Measurements from ENCODE around the gene CFAP46.
"Not testable (repeated sequence)": the region's sequence is repeated elsewhere in the genome, so short reads cannot be mapped to it uniquely, and the experiment has no call there.

The CFAP46 gene

DNA sequence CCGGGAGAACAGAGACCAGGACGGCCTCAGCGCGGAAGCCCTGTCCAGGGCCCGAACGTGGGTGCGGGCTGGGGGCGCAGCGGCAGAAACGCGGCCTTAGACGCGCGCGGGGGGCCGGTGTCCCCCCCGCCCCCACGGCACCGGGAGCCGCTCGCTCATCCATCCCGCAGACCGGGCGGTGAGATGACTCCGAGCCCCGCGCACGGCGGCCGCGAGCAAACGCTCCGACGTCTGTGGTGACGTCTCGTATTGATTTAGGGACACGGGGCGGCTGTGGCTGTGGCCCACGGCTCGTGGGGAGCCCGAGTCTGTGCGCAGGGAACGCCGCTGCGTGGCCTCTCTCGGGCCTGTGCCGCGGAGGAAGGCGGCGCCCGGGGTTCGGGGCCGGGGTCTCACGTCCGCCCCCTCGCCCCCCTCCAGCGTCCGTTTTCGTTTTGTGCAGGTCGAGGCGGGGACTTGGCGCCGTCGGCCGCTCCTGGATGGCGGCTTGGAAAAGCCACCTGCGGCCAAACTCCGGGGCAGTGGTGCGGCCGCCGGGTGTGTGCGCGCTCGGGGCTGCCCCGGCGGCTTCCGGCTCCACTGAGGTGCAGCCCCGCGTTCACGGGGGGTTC lies 155.4 kb downstream of the CFAP46 start:
- peak in 10 of 42 donors; percentile 41 to 72 (median 53) for DNase-seq
- intact Hi-C loops (cut with DNase I), result loop anchor here (5.0 kb wide), 2 partner anchors 50 to 135 kb away; no protein-coding TSS in a partner anchor

GRCh38 chr10:132786476-132786883 lies 155.9 kb downstream of the CFAP46 start:
- peak in 8 of 42 donors; percentile 30 to 68 (median 50) for DNase-seq
- intact Hi-C loops (cut with DNase I), result loop anchor here (5.0 kb wide), 2 partner anchors 49 to 134 kb away; no protein-coding TSS in a partner anchor

DNA sequence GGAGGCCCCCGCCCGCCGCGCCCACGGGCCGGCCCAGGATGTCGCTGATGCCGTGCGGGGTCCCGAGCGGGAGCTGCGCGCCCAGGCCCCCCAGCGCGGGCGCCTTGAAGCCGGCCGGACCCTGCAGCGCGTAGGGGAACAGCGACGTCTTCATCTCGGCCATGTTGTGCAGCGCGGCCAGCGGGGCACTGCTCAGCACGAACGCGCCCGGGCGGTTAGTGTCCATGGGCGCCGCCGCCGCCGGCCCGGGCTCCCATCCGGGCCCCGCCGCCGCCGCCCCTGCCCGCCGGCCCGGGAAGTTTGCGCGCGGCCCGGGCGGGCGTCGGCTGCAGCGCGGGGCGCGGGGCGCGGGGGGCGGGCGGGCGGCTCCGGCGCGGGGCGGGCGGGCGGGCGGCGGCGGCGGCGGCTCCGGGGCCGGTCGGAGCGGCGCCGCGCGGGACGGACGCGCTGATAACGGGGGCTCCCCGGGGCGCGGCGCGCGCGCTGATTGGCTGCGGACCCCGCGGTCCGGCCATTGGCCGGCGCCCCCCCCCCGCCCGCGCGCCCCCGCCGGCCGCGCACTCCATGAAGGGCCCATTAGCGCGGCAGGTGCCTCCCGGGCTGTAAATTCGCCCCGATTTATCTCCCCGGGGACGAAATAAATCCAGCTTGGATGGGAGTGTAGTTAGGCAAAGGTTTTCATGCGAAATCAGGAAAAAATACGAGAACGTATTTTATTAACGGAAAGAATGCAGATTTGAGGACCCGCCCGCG lies 156.5 kb downstream of the CFAP46 start, which contains the start of gene NKX6-2:
TSS of gene NKX6-2 (minus strand) at position 425 of the 753 bp plus-strand sequence. CDS start at position 226, 199 bp downstream.
- intact Hi-C loops (cut with DNase I), result loop anchor here (5.0 kb wide), 2 partner anchors 49 to 134 kb away; no protein-coding TSS in a partner anchor
- DNase-seq, result peak in 36 of 42 donors; percentile 43 to 89 (median 73)

DNA sequence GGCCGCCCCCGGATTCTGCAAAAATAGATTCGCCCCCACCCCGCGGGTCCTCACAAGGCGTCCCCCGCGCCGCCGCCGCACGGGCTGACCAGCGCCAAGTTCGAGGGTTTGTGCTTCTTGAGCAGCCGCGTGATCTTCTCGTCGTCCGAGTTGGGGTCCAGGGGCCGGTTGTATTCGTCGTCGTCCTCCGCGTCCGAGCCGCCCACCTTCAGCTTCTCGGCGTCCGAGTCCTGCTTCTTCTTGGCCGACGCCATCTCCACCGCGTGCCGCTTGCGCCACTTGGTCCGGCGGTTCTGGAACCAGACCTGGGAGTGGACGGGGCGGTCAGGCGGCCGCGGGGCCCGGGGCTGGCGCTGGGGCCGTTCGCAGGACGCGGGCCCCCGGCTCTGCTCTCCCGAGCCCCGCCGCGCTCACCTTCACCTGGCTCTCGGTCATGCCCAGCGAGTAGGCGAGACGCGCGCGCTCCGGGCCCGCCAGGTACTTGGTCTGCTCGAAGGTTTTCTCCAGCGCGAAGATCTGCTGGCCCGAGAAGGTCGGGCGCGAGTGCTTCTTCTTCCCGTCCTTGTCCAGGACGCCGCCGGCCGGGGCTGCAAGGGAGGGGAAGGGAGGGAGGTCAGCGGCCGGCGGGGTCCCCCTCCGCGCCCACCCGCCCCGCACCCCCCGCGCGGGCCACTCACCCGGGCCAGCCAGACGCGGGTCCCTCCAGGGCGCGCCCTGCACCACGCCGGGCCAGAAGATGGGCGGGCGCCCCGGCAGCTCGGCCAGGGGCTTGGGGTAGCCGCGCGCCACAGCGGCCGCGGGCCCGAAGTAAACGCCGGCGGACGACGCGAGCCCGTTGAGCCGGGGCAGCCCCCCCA lies 157.3 kb downstream of the CFAP46 start:
- DNase-seq, result peak in 3 of 42 donors; percentile 16 to 44 (median 28)
- intact Hi-C loops (cut with DNase I), result loop anchor here (5.0 kb wide), 2 partner anchors 48 to 133 kb away; no protein-coding TSS in a partner anchor

DNA sequence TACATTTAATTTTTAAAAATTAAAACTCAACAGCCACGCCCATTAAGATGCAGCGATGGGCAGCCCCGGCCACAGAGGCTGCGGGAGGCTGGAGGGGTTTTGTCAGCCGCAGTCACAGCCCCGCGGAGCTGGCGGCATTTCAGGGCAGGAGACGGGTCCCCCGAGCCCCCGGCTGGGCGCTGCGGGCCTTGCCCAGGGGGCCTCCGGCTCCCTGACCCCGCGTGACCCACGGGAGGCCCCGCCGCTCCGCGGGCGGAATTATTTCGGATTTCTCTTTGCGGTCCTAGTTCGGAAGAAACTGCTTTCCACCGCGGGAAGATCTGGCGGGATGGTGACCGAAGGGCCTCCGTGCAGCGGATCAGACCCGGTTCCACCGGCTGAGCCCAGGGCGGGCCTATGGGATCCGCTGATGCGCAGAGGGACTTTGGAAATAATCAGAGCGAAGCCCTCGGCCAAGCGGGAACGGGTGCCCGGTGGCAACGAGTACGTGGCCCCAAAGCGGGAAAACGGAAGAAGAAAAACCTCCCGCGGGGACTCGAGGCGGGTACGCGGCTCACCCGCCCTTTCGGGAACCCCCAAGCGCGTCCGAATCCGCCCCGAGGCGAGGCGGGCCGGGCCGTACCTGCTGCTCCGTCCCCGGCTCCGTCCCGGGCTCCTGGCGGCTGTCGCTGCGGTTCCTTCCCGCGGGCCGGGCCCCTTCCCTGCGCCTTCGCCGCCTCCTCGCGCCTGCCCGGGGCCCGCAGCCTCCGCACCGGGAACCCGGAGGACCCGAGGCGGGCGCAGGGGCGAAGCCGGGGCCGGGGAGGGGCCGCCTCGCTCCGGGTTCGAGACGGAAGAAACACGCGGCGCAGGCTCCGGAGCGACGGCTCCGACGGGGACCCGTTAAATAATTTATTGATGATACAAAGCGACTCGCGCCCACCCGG lies 158.2 kb downstream of the CFAP46 start:
- peak in 4 of 42 donors; percentile 38 to 52 (median 41) for DNase-seq
- intact Hi-C loops (cut with DNase I), result no loop called here

DNA sequence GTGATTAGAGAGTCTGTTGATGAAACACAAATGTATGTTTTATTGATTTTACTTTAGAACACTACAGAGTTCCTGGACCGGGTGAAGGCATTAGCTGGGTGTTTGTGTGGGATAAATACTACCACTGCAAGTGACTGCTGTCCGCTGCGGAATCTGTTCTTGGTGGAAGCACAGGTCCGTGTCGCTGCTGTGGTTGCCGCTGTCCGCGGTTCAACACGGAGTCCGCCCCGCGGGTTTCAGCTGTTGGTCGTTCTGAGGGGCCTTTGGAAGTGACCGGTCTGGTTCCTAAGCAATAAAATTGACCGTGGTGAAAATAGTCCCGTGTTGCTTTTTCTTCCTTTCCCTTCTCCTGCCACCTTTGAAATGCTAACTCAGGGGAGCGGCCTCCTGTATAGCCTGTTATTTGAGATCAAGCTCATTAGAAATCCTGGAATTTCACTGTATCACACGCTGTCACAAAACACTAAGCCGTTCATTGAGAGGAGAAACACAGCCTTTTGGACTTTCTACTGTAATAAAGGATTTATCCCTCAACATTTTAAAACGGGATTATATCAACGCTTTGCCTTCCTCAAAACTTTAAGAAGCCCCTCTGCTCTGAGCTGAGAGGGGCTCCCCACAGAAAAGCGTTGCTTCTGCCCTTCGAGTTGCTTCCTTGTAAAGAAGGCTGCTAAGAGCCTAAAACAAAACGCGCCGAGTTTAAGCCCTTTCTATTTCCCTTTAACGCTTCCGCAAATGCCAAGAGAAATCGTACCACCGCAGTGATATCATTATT lies 159.0 kb downstream of the CFAP46 start:
- intact Hi-C loops (cut with DNase I), result no loop called here
- DNase-seq, result peak in 3 of 42 donors; percentile 19 to 55 (median 45)

DNA sequence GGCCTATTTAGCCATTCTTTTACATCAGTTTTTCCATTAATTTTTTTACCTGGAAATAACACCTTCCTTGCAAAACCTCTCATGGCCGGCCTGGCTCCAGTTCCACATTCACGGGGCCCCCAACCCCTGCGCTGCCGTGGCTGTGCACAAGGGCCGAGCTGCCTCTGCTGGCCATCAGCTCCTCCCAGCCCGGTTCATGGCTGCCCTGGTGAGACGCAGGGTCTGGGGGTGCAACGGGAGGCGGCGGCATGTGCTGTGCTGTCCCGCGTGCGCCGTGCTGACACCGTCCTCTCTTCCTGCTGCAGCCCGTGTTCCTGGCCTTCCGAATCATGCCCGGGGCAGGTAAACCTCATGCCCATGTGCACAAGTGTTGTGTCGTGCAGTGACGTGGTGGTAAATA lies 160.8 kb downstream of the CFAP46 start:
- intact Hi-C loops (cut with DNase I), result no loop called here
- no peak for DNase-seq

DNA sequence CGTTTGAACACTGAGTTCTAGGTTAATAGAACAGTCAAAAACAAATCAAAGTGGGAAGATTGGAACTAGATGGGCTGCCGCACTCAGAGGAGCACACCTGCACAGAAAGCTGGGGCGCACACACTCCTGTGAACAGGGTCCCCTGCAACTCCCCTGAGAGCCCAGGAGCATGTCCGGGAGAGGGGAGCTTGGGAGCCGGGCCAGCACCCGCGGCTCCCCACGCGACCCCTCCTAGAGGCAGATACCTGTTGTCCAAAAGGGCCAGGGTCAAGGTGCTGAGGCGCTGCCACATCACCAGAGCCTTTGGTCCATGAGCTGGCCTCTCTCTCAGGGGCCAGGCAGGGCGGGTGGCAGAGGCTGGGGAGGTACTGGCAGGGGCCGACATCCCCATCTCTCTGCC lies 162.0 kb downstream of the CFAP46 start:
- DNase-seq, result no peak
- intact Hi-C loops (cut with DNase I), result no loop called here

DNA sequence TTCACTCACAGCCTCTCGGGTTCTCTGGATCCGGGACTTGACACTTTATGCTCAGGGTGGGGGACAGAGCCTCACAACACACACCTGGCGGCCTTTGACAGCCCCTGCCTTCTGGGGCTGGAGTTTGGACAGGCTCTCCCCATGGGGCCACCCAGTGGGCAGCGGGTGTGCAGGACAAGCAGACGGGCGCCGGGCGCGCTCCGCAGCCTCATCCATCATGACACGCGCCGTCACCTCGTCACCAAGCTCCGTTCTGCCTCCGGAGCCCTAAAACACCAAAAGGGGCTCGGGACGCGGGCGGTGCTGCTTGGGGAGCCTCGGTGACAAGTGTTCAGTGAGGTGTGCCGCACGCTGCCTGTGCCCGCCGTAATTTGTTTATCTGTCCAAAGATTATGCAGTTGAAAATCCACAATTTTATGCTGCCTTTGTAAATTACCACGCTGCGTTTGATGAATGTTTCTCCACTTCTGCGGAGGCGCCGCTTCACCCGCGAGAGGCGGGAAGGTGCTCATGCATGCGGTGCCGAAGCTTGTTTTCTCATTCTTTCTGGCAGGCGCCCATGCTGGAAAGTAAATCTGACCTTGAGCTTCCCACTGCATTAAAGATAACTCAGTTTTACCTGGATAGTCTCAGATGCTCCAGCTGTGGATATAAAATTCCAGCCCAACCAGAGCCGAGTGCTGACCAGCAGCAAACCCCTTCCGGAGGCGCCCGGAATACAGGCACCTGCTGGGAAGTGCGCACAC lies 162.6 kb downstream of the CFAP46 start:
- peak in 2 of 42 donors; percentile 38 to 61 for DNase-seq
- intact Hi-C loops (cut with DNase I), result no loop called here

DNA sequence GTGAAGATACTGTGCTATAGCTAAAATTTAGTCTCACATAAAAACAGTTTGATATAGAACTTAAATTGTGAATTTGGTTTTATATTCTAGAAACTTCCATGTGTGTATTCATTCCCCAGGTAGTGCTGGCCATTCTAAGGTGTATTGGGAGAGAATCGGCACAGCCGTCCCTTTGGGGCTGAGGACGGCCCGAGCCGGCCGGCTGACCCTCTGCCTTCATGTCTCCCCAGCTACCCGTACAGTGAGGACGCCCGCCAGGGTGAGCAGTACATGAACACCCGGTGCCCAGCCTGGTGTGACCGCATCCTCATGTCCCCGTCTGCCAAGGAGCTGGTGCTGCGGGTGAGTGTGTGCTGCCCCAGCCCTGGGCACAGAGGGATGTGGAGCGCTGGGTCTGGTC lies 164.9 kb downstream of the CFAP46 start:
- intact Hi-C loops (cut with DNase I), result no loop called here
- DNase-seq, result no peak

- intact Hi-C loops (cut with DNase I), result no loop called here
- DNase-seq, result no peak
Measured at GRCh38 chr10:132776821-132777220, 165.5 kb downstream of the CFAP46 start.

- no peak for DNase-seq
- intact Hi-C loops (cut with DNase I), result no loop called here
Measured at GRCh38 chr10:132776186-132776585, 166.2 kb downstream of the CFAP46 start.

DNA sequence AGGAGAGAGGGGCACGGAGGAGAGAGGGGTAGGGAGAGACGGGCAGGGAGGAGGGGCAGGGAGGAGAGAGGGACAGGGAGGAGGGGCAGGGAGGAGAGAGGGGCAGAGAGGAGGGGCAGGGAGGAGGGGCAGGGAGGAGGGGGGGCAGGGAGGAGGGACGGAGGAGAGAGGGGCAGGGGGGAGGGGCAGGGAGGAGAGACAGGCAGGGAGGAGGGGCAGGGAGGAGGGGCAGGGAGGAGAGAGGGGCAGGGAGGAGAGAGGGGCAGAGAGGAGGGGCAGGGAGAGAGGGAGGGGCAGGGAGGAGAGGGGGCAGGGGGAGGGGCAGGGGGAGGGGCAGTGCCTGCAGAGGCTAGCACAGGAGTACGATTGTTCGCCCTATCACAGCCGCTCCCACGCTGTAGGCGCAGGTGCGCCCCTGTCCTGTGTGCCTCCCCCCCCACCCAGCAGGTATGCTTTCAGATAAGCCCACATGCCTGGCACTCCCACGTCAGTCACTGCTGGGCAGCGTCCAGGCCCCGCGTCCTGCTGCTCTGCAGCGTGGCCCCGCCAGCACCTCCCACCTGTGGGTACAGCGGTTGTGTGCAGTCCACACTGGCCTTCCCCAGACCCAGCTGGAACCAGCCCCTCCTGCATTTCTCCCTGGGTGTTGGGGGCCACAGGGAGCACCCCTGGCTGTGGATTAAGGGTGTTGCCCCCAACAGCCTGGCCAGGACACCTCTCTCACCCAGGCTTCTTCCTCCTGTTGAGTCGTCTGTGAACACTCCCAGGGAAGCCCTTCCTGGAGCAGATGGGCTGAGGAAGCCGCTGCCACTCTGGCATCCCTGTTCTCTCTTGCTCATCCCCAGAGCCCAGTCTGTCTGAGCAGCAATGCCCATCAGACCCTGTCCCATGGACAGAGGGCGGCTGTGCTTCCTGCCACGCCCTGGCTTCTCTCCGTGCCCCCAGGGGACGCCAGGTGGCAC lies 167.2 kb downstream of the CFAP46 start:
- intact Hi-C loops (cut with DNase I), result no loop called here

DNA sequence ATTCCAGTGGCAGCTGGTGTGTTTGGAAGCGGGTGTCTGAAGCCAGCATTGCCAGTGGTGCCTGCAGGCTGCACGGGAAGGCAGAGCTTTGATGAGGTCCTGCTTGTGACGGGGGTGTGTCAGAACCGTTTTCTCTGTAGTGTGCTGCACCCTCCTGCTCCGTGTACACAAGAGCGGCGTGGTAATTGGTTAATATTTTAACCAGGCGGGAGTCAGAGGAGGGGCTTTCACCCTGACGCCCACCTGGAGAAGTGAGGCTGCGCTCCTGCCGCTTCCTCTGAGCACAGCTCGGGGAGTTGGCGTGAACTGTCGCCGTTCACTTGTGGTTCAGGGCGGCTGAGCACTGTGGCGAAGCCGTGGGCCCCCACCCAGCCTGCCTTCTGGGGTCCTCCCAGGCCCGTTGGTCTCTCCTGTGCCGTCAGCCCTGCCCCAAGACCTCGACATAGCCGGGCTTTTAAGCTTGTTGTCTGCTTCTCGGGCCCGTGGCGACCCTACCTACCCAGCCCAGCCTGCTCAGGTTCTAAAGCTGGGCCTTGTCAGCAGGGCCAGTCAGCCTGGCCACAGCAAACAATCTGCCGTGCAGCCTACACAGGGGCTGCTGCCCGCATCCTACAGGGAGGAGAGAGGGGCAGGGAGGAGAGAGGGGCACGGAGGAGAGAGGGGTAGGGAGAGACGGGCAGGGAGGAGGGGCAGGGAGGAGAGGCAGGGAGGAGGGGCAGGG lies 168.0 kb downstream of the CFAP46 start:
- intact Hi-C loops (cut with DNase I), result no loop called here
- DNase-seq, result peak in 6 of 42 donors; percentile 38 to 56 (median 42)

More for the DNA sequence above, 167.2 kb downstream of the CFAP46 start:
- peak in 33 of 42 donors; percentile 41 to 91 (median 73) for DNase-seq

DNA sequence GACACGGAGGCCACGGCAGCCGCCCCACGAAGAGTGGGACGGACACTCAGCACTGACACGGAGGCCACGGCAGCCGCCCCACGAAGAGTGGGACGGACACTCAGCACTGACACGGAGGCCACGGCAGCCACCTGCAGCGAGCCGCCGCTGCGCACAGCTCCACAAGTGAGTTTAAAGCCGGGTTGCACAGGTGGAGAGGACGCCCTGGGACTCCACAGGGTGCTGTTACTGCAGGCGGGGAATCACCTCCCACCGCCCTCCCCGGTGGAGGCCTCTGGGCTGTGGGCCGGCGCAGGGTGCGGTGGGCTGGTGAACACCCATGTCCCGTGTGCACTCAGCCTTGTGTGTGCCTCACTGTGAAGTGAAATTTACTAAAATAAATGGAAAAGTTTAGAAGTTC lies 169.6 kb downstream of the CFAP46 start:
- DNase-seq; intact Hi-C loops (cut with DNase I): not testable (repeated sequence)

Data from head of caudate nucleus (tissue), 42 donors.